Subcutaneous adipose tissue (tissue), 4 donors: ENCODE measurements around the gene RTKN2. TPM values are rescaled to one million over a fixed set of nuclear protein-coding genes. Genes with fewer than 3 reads are reported as not detected.

Source experiments
- total RNA-seq, 4 donors: library from RNA; depleted of rRNA; stranded (reverse); fragments of >200 nt; gene quantifications; one replicate each; pipeline ENCODE4 v1.1.0, GENCODE V29; 2016
- TF ChIP-seq, protein P1 (sequence below): fragments of 450-650 bp; IDR thresholded peaks from one replicate; pipeline ENCODE4 v1.5.1; 2016; ENCODE audit warnings: low read depth, mild to moderate bottlenecking, control low read depth, antibody characterized with exemption, moderate library complexity

Gene RTKN2
- total RNA-seq, 4 donors from 2014 or later, result 0.44 to 1.5 (median 0.71) TPM

DNA sequence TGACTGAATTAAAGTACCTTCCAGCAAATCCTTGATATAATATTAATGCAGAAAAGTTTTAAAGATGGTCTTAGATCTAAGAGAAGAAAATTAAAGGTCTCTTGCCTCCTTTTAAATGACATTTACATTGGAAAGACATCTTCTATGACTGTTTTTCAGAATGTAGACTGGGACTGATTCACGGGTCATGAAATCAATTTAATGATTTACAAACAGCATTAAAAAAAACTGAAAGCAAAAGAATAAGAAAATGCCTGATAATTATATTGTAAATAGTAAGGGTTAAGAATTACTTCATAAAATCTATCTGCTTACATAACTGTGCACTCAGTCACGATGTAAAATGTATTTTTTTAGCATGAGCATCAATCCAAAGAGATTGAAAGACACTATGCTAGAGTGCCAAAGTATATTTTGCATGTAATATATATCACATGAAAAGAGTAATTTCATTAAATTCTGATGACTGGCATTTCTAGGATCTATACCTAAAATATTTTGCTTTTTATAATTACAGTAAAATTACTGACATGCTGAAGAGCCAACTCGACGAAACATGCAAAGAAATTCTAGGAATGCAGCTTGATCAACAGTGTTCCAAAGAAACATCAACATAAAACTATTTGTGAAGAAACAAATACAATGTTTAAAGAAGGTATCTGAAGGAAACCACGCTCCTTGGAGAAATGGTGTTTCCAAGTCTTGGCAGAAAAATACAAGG, 35.1 kb downstream of the RTKN2 start:
- TF ChIP-seq, protein P1, sequence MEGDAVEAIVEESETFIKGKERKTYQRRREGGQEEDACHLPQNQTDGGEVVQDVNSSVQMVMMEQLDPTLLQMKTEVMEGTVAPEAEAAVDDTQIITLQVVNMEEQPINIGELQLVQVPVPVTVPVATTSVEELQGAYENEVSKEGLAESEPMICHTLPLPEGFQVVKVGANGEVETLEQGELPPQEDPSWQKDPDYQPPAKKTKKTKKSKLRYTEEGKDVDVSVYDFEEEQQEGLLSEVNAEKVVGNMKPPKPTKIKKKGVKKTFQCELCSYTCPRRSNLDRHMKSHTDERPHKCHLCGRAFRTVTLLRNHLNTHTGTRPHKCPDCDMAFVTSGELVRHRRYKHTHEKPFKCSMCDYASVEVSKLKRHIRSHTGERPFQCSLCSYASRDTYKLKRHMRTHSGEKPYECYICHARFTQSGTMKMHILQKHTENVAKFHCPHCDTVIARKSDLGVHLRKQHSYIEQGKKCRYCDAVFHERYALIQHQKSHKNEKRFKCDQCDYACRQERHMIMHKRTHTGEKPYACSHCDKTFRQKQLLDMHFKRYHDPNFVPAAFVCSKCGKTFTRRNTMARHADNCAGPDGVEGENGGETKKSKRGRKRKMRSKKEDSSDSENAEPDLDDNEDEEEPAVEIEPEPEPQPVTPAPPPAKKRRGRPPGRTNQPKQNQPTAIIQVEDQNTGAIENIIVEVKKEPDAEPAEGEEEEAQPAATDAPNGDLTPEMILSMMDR, result no peak

DNA sequence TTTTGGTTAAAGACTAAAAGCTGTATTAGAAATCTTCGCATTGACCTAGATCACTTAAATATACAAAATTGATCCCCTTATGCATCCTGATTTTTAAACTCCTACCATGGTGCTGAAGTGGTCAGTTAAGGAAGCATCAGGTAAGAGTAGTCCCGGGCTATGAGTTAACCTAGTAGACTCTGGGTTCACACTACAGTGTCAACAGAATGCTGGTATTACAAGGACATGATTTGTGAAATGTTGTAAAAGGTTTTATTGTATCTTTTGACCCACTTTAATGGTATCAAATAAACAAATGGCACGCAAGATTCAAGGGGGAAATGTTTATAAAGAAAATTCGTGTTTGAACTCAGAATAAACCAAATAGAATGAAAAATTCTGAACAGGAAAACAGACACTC, 36.8 kb downstream of the RTKN2 start:
- TF ChIP-seq, protein P1, result no peak

DNA sequence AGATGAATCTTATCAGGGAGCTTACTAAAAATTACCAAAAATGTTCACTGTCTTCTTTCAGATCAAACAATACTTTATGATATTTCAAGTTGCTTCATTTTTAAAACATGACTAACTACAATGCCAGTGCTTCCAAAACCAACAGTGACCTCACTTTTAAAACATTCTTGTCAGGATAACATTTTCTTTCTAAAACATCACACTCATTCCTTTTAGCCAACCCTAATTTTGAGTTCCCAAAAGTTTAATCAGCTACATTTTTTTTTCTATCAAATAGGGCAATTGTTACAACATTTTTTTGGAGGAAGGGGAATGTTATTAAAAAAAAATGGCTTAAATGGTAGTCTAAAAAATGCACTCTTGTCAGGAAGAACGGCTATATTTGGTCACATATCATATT, 37.3 kb downstream of the RTKN2 start:
- TF ChIP-seq, protein P1, result no peak

DNA sequence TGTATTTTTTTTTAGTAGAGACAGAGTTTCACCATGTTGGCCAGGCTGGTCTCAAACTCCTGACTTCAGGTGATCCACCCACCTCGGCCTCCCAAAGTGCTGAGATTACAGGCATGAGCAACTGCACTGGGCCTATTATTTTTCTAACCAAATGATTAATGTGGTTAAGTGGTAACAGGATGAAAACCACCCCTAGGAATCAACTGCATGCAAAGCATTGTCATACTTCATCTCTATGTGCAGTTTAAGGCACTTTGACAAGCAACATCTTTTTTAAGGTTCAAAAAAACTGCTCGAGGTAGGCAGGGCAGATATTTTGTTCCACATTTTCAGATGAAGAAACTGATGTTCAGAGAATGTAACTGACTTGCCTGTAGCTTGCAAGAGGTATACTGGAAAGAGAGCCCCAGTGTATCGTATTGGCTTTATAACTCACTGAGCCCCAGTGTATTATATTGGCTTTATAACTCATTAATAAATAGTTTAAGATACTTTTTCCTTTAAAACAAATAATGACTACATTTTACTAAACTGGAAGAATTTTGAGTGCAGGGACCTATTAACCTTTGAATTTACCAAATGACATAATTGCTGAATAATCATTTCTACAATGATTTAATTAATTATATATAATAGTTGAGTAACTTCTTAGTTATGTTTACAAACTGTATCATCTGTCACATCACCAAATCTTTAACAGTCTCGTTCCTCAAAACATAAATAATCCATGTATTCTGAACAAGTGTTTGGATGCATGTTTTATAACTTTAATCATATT, 38.1 kb downstream of the RTKN2 start:
- TF ChIP-seq, protein P1, result no peak

DNA sequence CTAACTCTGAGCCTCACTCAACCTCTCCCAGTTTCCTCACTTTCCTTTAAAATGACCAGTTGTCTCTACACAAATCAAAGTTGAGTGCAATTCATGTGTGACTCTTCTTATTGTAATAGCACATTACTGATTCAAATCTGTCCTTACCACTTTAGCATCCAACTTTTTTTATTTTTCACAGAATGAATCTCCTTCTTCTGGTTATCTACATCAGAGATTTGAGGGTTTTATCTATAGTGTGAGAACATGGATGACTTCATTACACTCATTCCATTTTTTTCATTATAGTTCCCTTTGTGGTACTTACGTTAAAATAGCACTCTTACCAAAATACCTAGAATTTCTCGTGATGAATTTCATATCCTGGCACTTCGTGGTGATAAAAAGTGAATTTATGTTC, 43.3 kb downstream of the RTKN2 start:
- TF ChIP-seq, protein P1, result no peak

DNA sequence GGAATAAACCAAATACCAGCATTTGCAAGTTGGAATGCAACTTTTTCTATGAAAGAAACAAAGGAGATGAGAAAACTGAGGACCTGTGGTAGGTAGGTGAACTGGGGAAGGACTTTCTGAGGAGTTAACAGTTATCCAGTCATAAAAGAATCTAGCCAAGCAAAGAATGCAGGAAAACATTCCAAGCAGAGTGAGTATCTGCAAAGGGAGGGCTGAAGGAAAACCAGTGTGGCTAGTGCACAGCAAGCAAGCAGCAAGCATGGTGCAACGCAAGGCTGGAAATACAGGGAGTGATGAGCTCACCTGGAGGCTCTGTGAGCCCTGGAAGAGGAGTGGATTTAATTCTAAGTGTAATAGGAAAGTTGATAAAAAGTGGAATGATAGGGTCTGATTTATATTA, 44.0 kb downstream of the RTKN2 start:
- TF ChIP-seq, protein P1, result no peak

DNA sequence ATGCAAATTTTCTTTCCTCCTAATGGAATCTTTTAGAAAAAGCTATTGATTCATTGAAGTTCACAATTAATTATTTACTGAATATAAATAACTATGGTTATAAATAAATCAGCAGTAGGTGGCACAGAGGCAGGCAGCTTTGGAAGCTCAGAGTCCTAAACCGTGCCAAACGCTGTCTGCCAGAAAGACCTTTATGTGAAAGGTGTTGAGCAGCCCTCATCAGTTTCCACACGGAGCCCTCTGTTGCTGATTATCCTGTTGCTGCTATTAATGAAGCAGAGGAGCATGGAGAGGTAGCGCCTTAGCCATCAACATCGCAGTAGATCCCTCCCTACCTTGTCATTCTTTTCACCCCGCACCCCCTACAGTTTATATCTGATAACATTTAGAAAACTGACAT, 51.0 kb downstream of the RTKN2 start:
- TF ChIP-seq, protein P1, result no peak
